HepG2 (cell line): ENCODE data around the gene ZNF66. TPM values are rescaled to one million over a fixed set of nuclear protein-coding genes. Genes with fewer than 3 reads are reported as not detected.

ENCODE experiments used
- ARNTL ChIP-seq: sonication (generic); formaldehyde crosslinking; IDR thresholded peaks from 2 replicates; pipeline ENCODE4 v1.4.0; 2020; ENCODE audit warnings: mild to moderate bottlenecking, missing genetic modification reagents
- E2F5 ChIP-seq: sonication (generic); formaldehyde crosslinking; conservative IDR thresholded peaks from 2 replicates; pipeline ENCODE4 v1.4.0; 2020; ENCODE audit warnings: missing genetic modification reagents
- FOSL1 ChIP-seq: sonication (generic); formaldehyde crosslinking; IDR thresholded peaks from 2 replicates; pipeline ENCODE4 v1.9.0; 2021; ENCODE audit warnings: missing genetic modification reagents, borderline replicate concordance
- FOSL2 ChIP-seq: sonication (generic); formaldehyde crosslinking; IDR thresholded peaks from 2 replicates; pipeline ENCODE4 v1.4.0; 2020; ENCODE audit warnings: missing genetic modification reagents
- FOXP1 ChIP-seq, 2 experiments: fragments of 450-650 bp in 1 of 2; IDR thresholded peaks; 2 replicates each; pipeline ENCODE4 v1.6.1; 2017 to 2018; ENCODE audit warnings: antibody characterized with exemption in 1 of 2
- HDAC1 ChIP-seq: sonication (generic); formaldehyde crosslinking; IDR thresholded peaks from 2 replicates; pipeline ENCODE4 v1.5.1; 2020; ENCODE audit warnings: mild to moderate bottlenecking, missing genetic modification reagents
- HNF4A ChIP-seq: sonication (generic); formaldehyde crosslinking; IDR thresholded peaks from 2 replicates; pipeline ENCODE4 v1.4.0; 2020; ENCODE audit warnings: missing genetic modification reagents
- MZF1 ChIP-seq: sonication (generic); formaldehyde crosslinking; IDR thresholded peaks from 2 replicates; pipeline ENCODE4 v1.8.1; 2023; ENCODE audit warnings: mild to moderate bottlenecking, missing genetic modification reagents, borderline replicate concordance
- NR2C2 ChIP-seq: sonication (generic); formaldehyde crosslinking; IDR thresholded peaks from 2 replicates; pipeline ENCODE4 v1.4.0; 2020; ENCODE audit warnings: missing genetic modification reagents, mild to moderate bottlenecking, moderate library complexity, borderline replicate concordance
- TBP ChIP-seq: sonication (generic); formaldehyde crosslinking; IDR thresholded peaks from 2 replicates; pipeline ENCODE4 v1.5.0; 2020; ENCODE audit warnings: missing genetic modification reagents
- TBX3 ChIP-seq: fragments of 450-650 bp; IDR thresholded peaks from 2 replicates; pipeline ENCODE4 v1.6.1; 2017; ENCODE audit warnings: antibody characterized with exemption, mild to moderate bottlenecking, inconsistent platforms, borderline replicate concordance
- TCF12 ChIP-seq, 2 experiments: fragments of 450-650 bp in 1 of 2; sonication (generic) in 1 of 2; formaldehyde crosslinking in 1 of 2; IDR thresholded peaks; 2 replicates each; pipeline versions ENCODE4 v1.6.1 to v1.8.0; 2017 to 2022; ENCODE audit warnings: antibody characterized with exemption in 1 of 2, mild to moderate bottlenecking in 1 of 2, missing genetic modification reagents in 1 of 2, moderate library complexity in 1 of 2
- THAP11 ChIP-seq: IDR thresholded peaks from 2 replicates; pipeline ENCODE4 v1.6.1; 2016; ENCODE audit warnings: missing biosample characterization, missing genetic modification reagents
- U2AF1 ChIP-seq: fragments of 200-400 bp; formaldehyde crosslinking; optimal IDR thresholded peaks from 2 replicates; pipeline ENCODE3; 2017; ENCODE audit warnings: mild to moderate bottlenecking, low read depth, low read length
- ZNF558 ChIP-seq: sonication (generic); formaldehyde crosslinking; IDR thresholded peaks from 2 replicates; pipeline ENCODE4 v1.9.0; 2022; ENCODE audit warnings: mild to moderate bottlenecking, missing genetic modification reagents, borderline replicate concordance
- ZNF770 ChIP-seq: sonication (generic); formaldehyde crosslinking; IDR thresholded peaks from 2 replicates; pipeline ENCODE4 v1.5.0; 2020; ENCODE audit warnings: mild to moderate bottlenecking, missing genetic modification reagents
- ZNF792 ChIP-seq: IDR thresholded peaks from 2 replicates; pipeline ENCODE4 v1.6.1; 2016
- polyA plus RNA-seq, 8 experiments: library from polyadenylated mRNA; depleted of rRNA in 3 of 8; stranded (reverse) in 7 of 8; unstranded in 1 of 8; fragments of >200 nt; fragmentation: Illumina TruSeq in 4 of 8; extraction: Trizol in 4 of 8; gene quantifications; 2 replicates each; pipeline versions ENCODE4 v1.2.1 to v1.2.3, GENCODE V29; 2011 to 2016; ENCODE audit warnings: low read depth in 4 of 8, missing spikeins in 1 of 8, mixed read lengths in 1 of 8; ENCODE audit not compliant: insufficient read depth in 1 of 8
- total RNA-seq, 5 experiments: library from RNA; depleted of rRNA; stranded (reverse); fragments of >200 nt; fragmentation: Illumina TruSeq; extraction: Trizol; gene quantifications; 2 replicates each; pipeline ENCODE4 v1.2.3, GENCODE V29; 2016; ENCODE audit warnings: low read depth in 1 of 5
- TF ChIP-seq, protein P1 (sequence below): sonication (generic); formaldehyde crosslinking; IDR thresholded peaks from 2 replicates; pipeline ENCODE4 v1.4.0; 2020; ENCODE audit warnings: low read depth, mild to moderate bottlenecking, missing genetic modification reagents
- TF ChIP-seq, protein P2 (sequence below): sonication (generic); formaldehyde crosslinking; IDR thresholded peaks from 2 replicates; pipeline ENCODE4 v1.4.0; 2020; ENCODE audit warnings: missing genetic modification reagents; ENCODE audit errors: not compliant biosample characterization
- TF ChIP-seq, protein P3 (sequence below): sonication (generic); formaldehyde crosslinking; IDR thresholded peaks from 2 replicates; pipeline ENCODE4 v1.5.0; 2020; ENCODE audit warnings: missing genetic modification reagents
- TF ChIP-seq, protein P4 (sequence below): sonication (generic); formaldehyde crosslinking; IDR thresholded peaks from 2 replicates; pipeline ENCODE4 v1.4.0; 2020; ENCODE audit warnings: mild to moderate bottlenecking, missing genetic modification reagents

Gene ZNF66
- total and polyA plus RNA-seq, 2 of the 13 experiments (the other 11 are each of a cell fraction or from before 2014, with no cell fraction given) = 4.0 to 8.0 TPM

- TF ChIP-seq ZNF770 (CRISPR knock-in tag) (no peak; the same call in 1 of the 2 replicates), FOSL2 (no peak), TCF12 (IDR thresholded peaks at IDR 0.05) (no peak), TCF12 (CRISPR knock-in tag; IDR thresholded peaks at IDR 0.05) (no peak), NR2C2 (CRISPR knock-in tag) (no peak), HDAC1 (CRISPR knock-in tag) (peak; percentile 78), FOSL1 (CRISPR knock-in tag) (no peak), MZF1 (no peak), FOXP1 (IDR thresholded peaks at IDR 0.05) (no peak), FOXP1 (CRISPR knock-in tag; IDR thresholded peaks at IDR 0.05) (no peak), U2AF1 (no peak), HNF4A (CRISPR knock-in tag) (no peak), ZNF792 (no peak), THAP11 (CRISPR knock-in tag) (no peak), ZNF558 (CRISPR knock-in tag) (no peak), TBP (no peak), TBX3 (no peak), ARNTL (CRISPR knock-in tag) (no peak), E2F5 (peak; percentile 65)
- TF ChIP-seq, protein P1, sequence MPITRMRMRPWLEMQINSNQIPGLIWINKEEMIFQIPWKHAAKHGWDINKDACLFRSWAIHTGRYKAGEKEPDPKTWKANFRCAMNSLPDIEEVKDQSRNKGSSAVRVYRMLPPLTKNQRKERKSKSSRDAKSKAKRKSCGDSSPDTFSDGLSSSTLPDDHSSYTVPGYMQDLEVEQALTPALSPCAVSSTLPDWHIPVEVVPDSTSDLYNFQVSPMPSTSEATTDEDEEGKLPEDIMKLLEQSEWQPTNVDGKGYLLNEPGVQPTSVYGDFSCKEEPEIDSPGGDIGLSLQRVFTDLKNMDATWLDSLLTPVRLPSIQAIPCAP = no peak
- TF ChIP-seq, protein P2, sequence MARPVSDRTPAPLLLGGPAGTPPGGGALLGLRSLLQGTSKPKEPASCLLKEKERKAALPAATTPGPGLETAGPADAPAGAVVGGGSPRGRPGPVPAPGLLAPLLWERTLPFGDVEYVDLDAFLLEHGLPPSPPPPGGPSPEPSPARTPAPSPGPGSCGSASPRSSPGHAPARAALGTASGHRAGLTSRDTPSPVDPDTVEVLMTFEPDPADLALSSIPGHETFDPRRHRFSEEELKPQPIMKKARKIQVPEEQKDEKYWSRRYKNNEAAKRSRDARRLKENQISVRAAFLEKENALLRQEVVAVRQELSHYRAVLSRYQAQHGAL (CRISPR knock-in tag) = no peak
- TF ChIP-seq, protein P3, sequence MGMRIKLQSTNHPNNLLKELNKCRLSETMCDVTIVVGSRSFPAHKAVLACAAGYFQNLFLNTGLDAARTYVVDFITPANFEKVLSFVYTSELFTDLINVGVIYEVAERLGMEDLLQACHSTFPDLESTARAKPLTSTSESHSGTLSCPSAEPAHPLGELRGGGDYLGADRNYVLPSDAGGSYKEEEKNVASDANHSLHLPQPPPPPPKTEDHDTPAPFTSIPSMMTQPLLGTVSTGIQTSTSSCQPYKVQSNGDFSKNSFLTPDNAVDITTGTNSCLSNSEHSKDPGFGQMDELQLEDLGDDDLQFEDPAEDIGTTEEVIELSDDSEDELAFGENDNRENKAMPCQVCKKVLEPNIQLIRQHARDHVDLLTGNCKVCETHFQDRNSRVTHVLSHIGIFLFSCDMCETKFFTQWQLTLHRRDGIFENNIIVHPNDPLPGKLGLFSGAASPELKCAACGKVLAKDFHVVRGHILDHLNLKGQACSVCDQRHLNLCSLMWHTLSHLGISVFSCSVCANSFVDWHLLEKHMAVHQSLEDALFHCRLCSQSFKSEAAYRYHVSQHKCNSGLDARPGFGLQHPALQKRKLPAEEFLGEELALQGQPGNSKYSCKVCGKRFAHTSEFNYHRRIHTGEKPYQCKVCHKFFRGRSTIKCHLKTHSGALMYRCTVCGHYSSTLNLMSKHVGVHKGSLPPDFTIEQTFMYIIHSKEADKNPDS (CRISPR knock-in tag) = no peak
- TF ChIP-seq, protein P4, sequence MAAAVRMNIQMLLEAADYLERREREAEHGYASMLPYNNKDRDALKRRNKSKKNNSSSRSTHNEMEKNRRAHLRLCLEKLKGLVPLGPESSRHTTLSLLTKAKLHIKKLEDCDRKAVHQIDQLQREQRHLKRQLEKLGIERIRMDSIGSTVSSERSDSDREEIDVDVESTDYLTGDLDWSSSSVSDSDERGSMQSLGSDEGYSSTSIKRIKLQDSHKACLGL = 0 out of 2 replicates have a peak, but pooled peaks have one; percentile 38
Observed at GRCh38 chr19:20776083-20777076, at the start of gene ZNF66 (continued).
